ENCODE data around the gene ARHGAP15.

The ARHGAP15 gene

GRCh38 chr2:143629340-143629739, 500.1 kb downstream of the ARHGAP15 start:
- no peak for DNase-seq (ENCODE audit: low read depth in 2 of 2)

GRCh38 chr2:143632751-143633374, 503.6 kb downstream of the ARHGAP15 start:
- DNase-seq (ENCODE audit: low read depth in 2 of 2) = no peak

- no peak for DNase-seq (ENCODE audit: low read depth in 2 of 2)
Observed at GRCh38 chr2:143633419-143633818, 504.2 kb downstream of the ARHGAP15 start.

GRCh38 chr2:143635302-143635701, 506.1 kb downstream of the ARHGAP15 start:
- no peak for DNase-seq (ENCODE audit: low read depth in 2 of 2)

- no peak for DNase-seq (ENCODE audit: low read depth in 2 of 2)
Observed at GRCh38 chr2:143635936-143636335, 506.7 kb downstream of the ARHGAP15 start.

DNA sequence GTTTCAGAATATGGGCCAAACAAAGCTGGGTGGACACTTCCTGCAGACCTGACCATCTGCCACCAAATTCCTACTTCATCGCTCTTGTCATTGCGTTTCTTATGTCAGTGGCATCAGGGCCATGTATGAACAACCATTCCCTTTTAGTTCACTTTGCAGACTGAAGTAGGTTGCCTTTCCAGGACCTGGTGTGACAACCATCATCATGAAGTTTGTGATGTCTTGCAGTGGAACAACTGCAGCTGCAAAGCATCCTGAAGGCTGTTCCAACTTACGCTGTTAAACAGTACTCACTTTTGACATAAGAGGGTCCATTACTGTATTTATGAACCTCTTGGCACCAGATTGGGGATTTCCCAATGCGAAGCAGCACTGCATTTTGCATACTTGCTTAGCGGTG, 511.6 kb downstream of the ARHGAP15 start:
- DNase-seq (ENCODE audit: low read depth in 2 of 2) = no peak

DNA sequence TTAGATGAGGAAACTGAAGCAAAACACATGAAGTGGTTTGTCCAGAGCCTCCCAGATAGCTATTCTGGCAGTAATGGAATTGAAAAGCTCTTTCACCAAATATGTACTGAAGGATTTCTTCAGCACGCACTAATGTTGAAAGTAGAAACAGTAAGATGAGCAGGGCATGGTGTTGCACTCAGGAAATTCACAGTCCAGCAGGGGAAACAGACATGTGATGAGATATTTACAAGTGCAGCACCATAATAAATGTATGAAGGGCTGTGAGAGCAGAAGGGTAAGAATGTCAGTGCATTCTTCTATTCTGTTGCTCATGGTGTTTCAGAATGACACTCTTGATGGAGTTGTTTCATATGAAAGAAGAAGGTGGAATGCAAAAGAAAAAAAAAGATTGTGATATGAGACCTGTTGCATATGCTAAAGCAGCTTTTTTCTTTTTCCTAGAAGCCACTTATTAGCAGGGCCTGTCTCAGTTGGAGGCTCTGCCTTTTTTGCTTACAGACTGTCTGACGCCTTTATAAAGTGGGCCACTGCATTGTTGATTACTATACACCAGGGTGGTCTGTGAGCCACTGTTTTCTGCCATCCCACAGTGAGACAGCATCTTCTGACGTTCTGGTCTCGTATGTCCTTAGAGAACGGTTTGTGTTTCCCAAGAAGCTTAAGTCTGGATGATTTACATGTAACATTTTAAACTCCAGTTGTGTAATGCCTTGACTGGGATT, 516.9 kb downstream of the ARHGAP15 start:
- DNase-seq (ENCODE audit: low read depth in 2 of 2) = no peak

GRCh38 chr2:143649226-143649740, 520.1 kb downstream of the ARHGAP15 start:
- no peak for DNase-seq (ENCODE audit: low read depth in 2 of 2)

GRCh38 chr2:143652692-143653091, 523.5 kb downstream of the ARHGAP15 start:
- no peak for DNase-seq (ENCODE audit: low read depth in 2 of 2)

- DNase-seq (ENCODE audit: low read depth in 2 of 2) = no peak
Observed at GRCh38 chr2:143668234-143668633, 539.0 kb downstream of the ARHGAP15 start.

DNA sequence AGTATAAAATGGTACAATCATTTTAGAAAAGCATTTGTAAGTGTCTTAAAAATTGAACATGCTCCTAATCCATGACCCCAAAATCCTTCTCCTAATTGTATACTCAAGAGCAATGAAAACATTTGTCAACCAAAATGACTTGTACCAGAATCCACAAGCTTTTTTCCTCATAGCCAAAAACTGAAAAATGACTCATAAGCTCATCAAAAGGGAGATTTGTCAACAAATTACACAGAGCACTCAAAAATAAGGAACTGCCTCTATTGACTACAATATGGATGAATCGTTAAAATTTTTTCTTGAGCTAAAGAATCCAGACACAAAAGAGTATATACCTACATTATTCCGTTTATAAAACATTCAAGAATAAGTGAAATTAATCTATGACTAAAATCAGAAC, 544.8 kb downstream of the ARHGAP15 start:
- no peak for DNase-seq (ENCODE audit: low read depth in 2 of 2)

- DNase-seq (ENCODE audit: low read depth in 2 of 2) = no peak
Observed at GRCh38 chr2:143675021-143675420, 545.8 kb downstream of the ARHGAP15 start.

DNA sequence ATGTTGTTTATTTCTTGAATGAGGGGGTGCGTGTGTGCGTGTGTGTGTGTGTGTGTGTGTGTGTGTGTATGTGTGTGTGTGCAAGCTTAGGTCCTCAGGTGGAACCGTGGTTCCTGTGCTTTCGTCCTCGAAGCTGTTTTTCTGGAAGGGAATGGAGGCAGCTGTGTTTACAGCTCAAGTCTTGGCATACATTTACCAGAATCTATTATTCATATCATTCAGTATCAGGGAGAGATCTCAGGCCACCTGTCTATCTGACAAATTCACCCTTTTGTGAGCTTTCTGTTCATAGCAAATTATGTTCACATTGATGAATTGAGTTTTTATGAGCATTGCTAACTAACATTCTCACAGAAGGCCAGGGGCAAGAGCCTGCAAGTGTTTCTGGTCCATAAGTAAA, 550.4 kb downstream of the ARHGAP15 start:
- DNase-seq (ENCODE audit: low read depth in 2 of 2) = no peak

- DNase-seq (ENCODE audit: low read depth in 2 of 2) = no peak
Observed at GRCh38 chr2:143680885-143681405, 551.7 kb downstream of the ARHGAP15 start.

GRCh38 chr2:143682436-143683055, 553.3 kb downstream of the ARHGAP15 start:
- DNase-seq (ENCODE audit: low read depth in 2 of 2) = no peak

- no peak for DNase-seq (ENCODE audit: low read depth in 2 of 2)
Observed at GRCh38 chr2:143683977-143684376, 554.8 kb downstream of the ARHGAP15 start.

GRCh38 chr2:143684551-143685320, 555.5 kb downstream of the ARHGAP15 start:
- no peak for DNase-seq (ENCODE audit: low read depth in 2 of 2)

DNA sequence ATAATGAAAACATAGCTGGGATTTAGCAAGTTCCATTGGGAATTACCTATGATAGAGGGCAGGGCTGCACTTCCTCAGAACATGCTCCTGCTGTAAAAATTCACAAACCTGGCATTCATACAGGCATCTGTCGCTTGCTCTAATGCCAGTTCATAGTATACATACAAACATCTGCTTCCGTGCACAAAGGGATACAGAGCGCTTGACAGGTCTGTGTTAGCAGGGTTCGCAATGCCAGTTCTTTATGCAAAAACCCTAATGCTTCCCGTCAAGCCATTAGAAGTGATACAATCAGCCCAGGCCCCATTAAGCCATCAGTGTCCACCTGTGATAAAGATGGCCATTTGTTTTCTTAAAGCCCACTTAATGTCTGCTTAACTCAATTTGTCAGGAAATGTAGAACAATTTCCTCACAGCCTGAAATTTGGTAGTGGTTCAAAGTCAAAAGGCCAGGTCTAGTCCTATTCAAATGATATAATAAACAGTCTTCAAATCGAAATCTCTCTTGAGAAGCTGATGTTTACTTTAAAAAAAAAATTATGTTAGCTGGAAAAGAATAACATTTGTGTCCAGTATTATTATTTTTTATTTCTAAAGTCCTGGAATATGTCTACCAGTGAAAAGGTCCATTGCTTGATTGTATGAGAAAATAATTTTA, 556.3 kb downstream of the ARHGAP15 start:
- DNase-seq (ENCODE audit: low read depth in 2 of 2) = no peak

DNA sequence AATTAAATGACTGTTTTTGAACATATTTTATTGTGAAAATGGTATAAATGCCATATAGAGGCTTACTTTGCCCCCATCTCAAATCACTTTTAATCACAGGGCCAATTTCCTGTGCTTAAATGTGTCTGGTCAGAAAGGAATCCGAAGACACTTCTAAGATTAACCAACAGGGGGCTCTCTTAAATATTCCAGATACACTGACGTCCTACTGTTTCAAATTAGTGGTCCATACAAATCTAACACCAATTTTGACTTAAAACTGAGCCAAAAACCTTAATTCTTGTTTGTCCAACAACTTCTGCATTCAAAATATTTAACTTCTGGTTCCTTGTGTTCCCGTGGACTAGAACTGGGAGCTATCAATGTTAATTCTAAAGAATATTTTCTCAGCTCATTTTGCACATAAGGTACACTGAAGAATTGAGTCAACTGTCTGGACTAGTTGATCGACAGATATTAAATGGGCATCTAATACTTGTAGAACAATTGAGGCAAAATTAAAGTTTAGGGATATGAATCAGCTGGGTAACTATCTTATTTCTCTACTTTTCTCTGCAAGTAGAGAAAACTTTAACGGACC, 557.5 kb downstream of the ARHGAP15 start:
- DNase-seq (ENCODE audit: low read depth in 2 of 2) = no peak

GRCh38 chr2:143688248-143688647, 559.0 kb downstream of the ARHGAP15 start:
- DNase-seq (ENCODE audit: low read depth in 2 of 2) = no peak

DNA sequence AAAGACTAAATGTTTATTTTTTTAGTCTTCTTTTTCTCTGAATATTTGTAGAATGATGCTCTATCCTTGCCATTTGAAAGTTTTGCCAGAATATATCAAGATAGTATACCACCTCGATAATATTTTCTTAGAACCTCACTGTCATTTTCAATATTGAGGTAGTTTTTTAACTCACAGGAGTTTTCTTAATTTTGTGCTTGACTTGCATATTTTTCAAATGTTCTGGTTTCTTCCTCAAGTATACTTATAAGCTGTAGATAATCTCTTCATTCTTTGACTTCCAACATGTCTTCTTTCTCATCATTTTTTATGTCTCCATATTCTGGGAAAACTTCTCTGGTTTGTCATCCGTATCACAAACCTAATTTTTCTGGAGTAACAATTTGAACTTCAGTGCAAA, 559.6 kb downstream of the ARHGAP15 start:
- DNase-seq (ENCODE audit: low read depth in 2 of 2) = no peak
